Naive thymus-derived CD4-positive, alpha-beta T cell (primary cell): ENCODE results near the gene CCDC61. TPM values are rescaled to one million over a fixed set of nuclear protein-coding genes. Genes with fewer than 3 reads are reported as not detected.

Experiments
- ATAC-seq: fragments of 150-1000 bp; cut with Tn5 transposase; 2 replicates; pipeline ENCODE4 v1.10.0; 2021; ENCODE audit warnings: mild to moderate bottlenecking, moderate library complexity
- CTCF ChIA-PET: fragments of 350-600 bp; sonication (Branson Sonifier 250); formaldehyde crosslinking; loops from one replicate; lab custom pipeline; 2021; ENCODE audit warnings: antibody characterized with exemption; lab: Charles Lee
- POLR2A ChIA-PET: fragments of 350-600 bp; sonication (Branson Sonifier 250); formaldehyde crosslinking; loops from one replicate; lab custom pipeline; 2021; ENCODE audit warnings: antibody characterized with exemption, inconsistent platforms; lab: Charles Lee
- DNase-seq, 9 donors: peaks; one replicate each; pipeline versions ENCODE4 v3.0.0 to v3.0.0-alpha.2; 2020 to 2022; ENCODE audit warnings: mixed read lengths in 1 of 9
- H3K27ac ChIP-seq: one replicate; pipeline ENCODE4 v1.7.0; 2013; ENCODE audit warnings: mild to moderate bottlenecking, low read depth, low read length, moderate library complexity
- H3K27me3 ChIP-seq, 2 donors: one replicate each; pipeline ENCODE4 v1.7.0; 2013; ENCODE audit warnings: low read length in 2 of 2, mild to moderate bottlenecking in 2 of 2, moderate library complexity in 2 of 2; ENCODE audit not compliant: control insufficient read depth in 2 of 2, insufficient read depth in 2 of 2
- H3K36me3 ChIP-seq, 3 experiments: 1 replicate in 2 of 3; 2 replicates in 1 of 3; pipeline ENCODE4 v1.7.0; 2013; ENCODE audit warnings: low read length in 3 of 3, mild to moderate bottlenecking in 3 of 3, moderate library complexity in 1 of 3; ENCODE audit not compliant: insufficient read depth in 3 of 3, control insufficient read depth in 2 of 3
- H3K4me1 ChIP-seq, 2 donors: one replicate each; pipeline ENCODE4 v1.7.0; 2013; ENCODE audit warnings: low read length in 2 of 2, mild to moderate bottlenecking in 2 of 2, moderate library complexity in 1 of 2; ENCODE audit not compliant: control insufficient read depth in 2 of 2, insufficient read depth in 2 of 2
- H3K4me3 ChIP-seq: 2 replicates; pipeline ENCODE4 v1.7.0; 2013; ENCODE audit warnings: mild to moderate bottlenecking, low read length
- H3K9me3 ChIP-seq, 3 experiments: 1 replicate in 2 of 3; 2 replicates in 1 of 3; pipeline ENCODE4 v1.7.0; 2013; ENCODE audit warnings: low read length in 3 of 3; ENCODE audit not compliant: control insufficient read depth in 2 of 3
- H3K27ac Mint-ChIP-seq, 9 donors: one replicate each; pipeline ENCODE4 v1.8.0; 2020 to 2022; ENCODE audit warnings: mixed read lengths in 9 of 9, mild to moderate bottlenecking in 8 of 9, moderate library complexity in 5 of 9, inconsistent platforms in 2 of 9
- H3K27me3 Mint-ChIP-seq, 5 donors: one replicate each; pipeline ENCODE4 v1.8.0; 2021 to 2022; ENCODE audit warnings: mixed read lengths in 5 of 5, mild to moderate bottlenecking in 1 of 5
- H3K36me3 Mint-ChIP-seq, 5 donors: one replicate each; pipeline ENCODE4 v1.8.0; 2020 to 2022; ENCODE audit warnings: mixed read lengths in 5 of 5, mild to moderate bottlenecking in 3 of 5, inconsistent platforms in 1 of 5
- H3K4me1 Mint-ChIP-seq, 7 donors: one replicate each; pipeline ENCODE4 v1.8.0; 2020 to 2022; ENCODE audit warnings: mixed read lengths in 7 of 7, mild to moderate bottlenecking in 3 of 7, inconsistent platforms in 1 of 7
- H3K4me3 Mint-ChIP-seq, 10 donors: one replicate each; pipeline ENCODE4 v1.8.0; 2020 to 2022; ENCODE audit warnings: mild to moderate bottlenecking in 10 of 10, mixed read lengths in 10 of 10, moderate library complexity in 6 of 10, inconsistent platforms in 2 of 10
- H3K9me3 Mint-ChIP-seq, 11 donors: one replicate each; pipeline ENCODE4 v1.8.0; 2020 to 2022; ENCODE audit warnings: mixed read lengths in 11 of 11, mild to moderate bottlenecking in 4 of 11, inconsistent platforms in 1 of 11, moderate library complexity in 1 of 11
- intact Hi-C, 2 donors: fragments of 100-400 bp; cut with micrococcal nuclease; formaldehyde crosslinking; loops; one replicate each; pipeline ENCODE4 v1.15.1; 2023
- polyA plus RNA-seq, 2 donors: library from polyadenylated mRNA; unstranded; fragments of 300-500 nt; fragmentation: Illumina TruSeq; gene quantifications; one replicate each; pipeline ENCODE4 v1.2.3, GENCODE V29; 2021
- total RNA-seq, 6 experiments: library from RNA in 5 of 6; stranded (reverse) in 5 of 6; gene quantifications; 1 replicate in 5 of 6; 2 replicates in 1 of 6; pipeline ENCODE4 v1.2.3 and lab custom pipeline; 2021 to 2026

The CCDC61 gene
- total and polyA plus RNA-seq, 7 experiments from 2014 or later = 10.1 to 35.8 (median 15.6) TPM

GRCh38 chr19:46031781-46032596, 36.7 kb downstream of the CCDC61 start:
- no peak overlapping the region for H3K4me3 Mint-ChIP-seq
- CTCF ChIA-PET = no interaction called here
- no peak for ATAC-seq
- Histone ChIP-seq H3K4me3 (no peak overlapping the region), H3K4me1 (no peaks in the 10 kb centered on the region), H3K27me3 (no peaks in the 10 kb centered on the region), H3K36me3 (no peaks in the 10 kb centered on the region), H3K9me3 (no peaks in the 10 kb centered on the region), H3K27ac (no peak overlapping the region)
- H3K4me1 Mint-ChIP-seq = peaks cover 3 to 7% (median 4%) of the 10 kb centered on the region in 7 donors
- DNase-seq = no peak
- intact Hi-C loops = no loop called here
- H3K27ac Mint-ChIP-seq = no peak overlapping the region
- POLR2A ChIA-PET = no interaction called here
- H3K9me3 Mint-ChIP-seq = peaks cover 0 to 5% (median 1%) of the 10 kb centered on the region in 11 donors
- H3K27me3 Mint-ChIP-seq = peaks cover 8 to 23% (median 17%) of the 10 kb centered on the region in 5 donors
- H3K36me3 Mint-ChIP-seq = peaks cover 0 to 2% (median 0%) of the 10 kb centered on the region in 5 donors

- no peaks in the 10 kb centered on the region for H3K36me3 ChIP-seq
- H3K9me3 ChIP-seq = no peaks in the 10 kb centered on the region
- H3K4me3 Mint-ChIP-seq = no peak overlapping the region
- H3K27me3 ChIP-seq = no peaks in the 10 kb centered on the region
- H3K27ac ChIP-seq = no peak overlapping the region
- H3K36me3 Mint-ChIP-seq = peaks cover 0 to 4% (median 0%) of the 10 kb centered on the region in 5 donors
- H3K9me3 Mint-ChIP-seq = peaks cover 0 to 6% (median 4%) of the 10 kb centered on the region in 11 donors
- no peaks in the 10 kb centered on the region for H3K4me1 ChIP-seq
- DNase-seq (no peak), ATAC-seq (no peak)
- ChIA-PET POLR2A (no interaction called here), CTCF (no interaction called here)
- peaks cover 3 to 6% (median 4%) of the 10 kb centered on the region in 7 donors for H3K4me1 Mint-ChIP-seq
- H3K4me3 ChIP-seq = no peak overlapping the region
- intact Hi-C loops = no loop called here
- H3K27me3 Mint-ChIP-seq = peaks cover 11 to 25% (median 17%) of the 10 kb centered on the region in 5 donors
- H3K27ac Mint-ChIP-seq = no peak overlapping the region
Measured at GRCh38 chr19:46032597-46033025, 37.3 kb downstream of the CCDC61 start.

- H3K4me3 ChIP-seq = no peak overlapping the region
- ChIA-PET POLR2A (no interaction called here), CTCF (no interaction called here)
- H3K27me3 ChIP-seq = no peaks in the 10 kb centered on the region
- no peak for DNase-seq
- Mint-ChIP-seq H3K4me1 (peaks cover 3 to 6% (median 4%) of the 10 kb centered on the region in 7 donors), H3K9me3 (peaks cover 0 to 6% (median 4%) of the 10 kb centered on the region in 11 donors), H3K27ac (no peak overlapping the region), H3K36me3 (peaks cover 0 to 4% (median 0%) of the 10 kb centered on the region in 5 donors), H3K4me3 (no peak overlapping the region), H3K27me3 (peaks cover 11 to 25% (median 17%) of the 10 kb centered on the region in 5 donors)
- H3K4me1 ChIP-seq = no peaks in the 10 kb centered on the region
- intact Hi-C loops = no loop called here
- H3K36me3 ChIP-seq = no peaks in the 10 kb centered on the region
- no peak for ATAC-seq
- H3K27ac ChIP-seq = no peak overlapping the region
- no peaks in the 10 kb centered on the region for H3K9me3 ChIP-seq
Measured at GRCh38 chr19:46033401-46033800, 38.1 kb downstream of the CCDC61 start.

GRCh38 chr19:46035546-46035945, 40.3 kb downstream of the CCDC61 start:
- H3K4me1 ChIP-seq = no peaks in the 10 kb centered on the region
- Mint-ChIP-seq H3K27ac (no peak overlapping the region), H3K27me3 (peaks cover 14 to 27% (median 18%) of the 10 kb centered on the region in 5 donors), H3K9me3 (peaks cover 0 to 7% (median 4%) of the 10 kb centered on the region in 11 donors), H3K4me3 (no peak overlapping the region), H3K4me1 (peaks cover 0 to 3% (median 0%) of the 10 kb centered on the region in 7 donors), H3K36me3 (peaks cover 0 to 7% (median 0%) of the 10 kb centered on the region in 5 donors)
- H3K27ac ChIP-seq = no peak overlapping the region
- intact Hi-C loops = no loop called here
- ChIA-PET CTCF (no interaction called here), POLR2A (no interaction called here)
- no peaks in the 10 kb centered on the region for H3K36me3 ChIP-seq
- H3K9me3 ChIP-seq = no peaks in the 10 kb centered on the region
- DNase-seq (no peak), ATAC-seq (no peak)
- H3K27me3 ChIP-seq = no peaks in the 10 kb centered on the region
- no peak overlapping the region for H3K4me3 ChIP-seq

GRCh38 chr19:46035986-46036743, 40.9 kb downstream of the CCDC61 start:
- no peaks in the 10 kb centered on the region for H3K4me1 ChIP-seq
- peaks cover 0 to 7% (median 4%) of the 10 kb centered on the region in 11 donors for H3K9me3 Mint-ChIP-seq
- H3K4me3 ChIP-seq = no peak overlapping the region
- intact Hi-C loops = no loop called here
- DNase-seq (no peak), ATAC-seq (no peak)
- peaks cover 0 to 7% (median 0%) of the 10 kb centered on the region in 5 donors for H3K36me3 Mint-ChIP-seq
- peaks cover 0 to 3% (median 0%) of the 10 kb centered on the region in 7 donors for H3K4me1 Mint-ChIP-seq
- no peaks in the 10 kb centered on the region for H3K27me3 ChIP-seq
- ChIA-PET POLR2A (no interaction called here), CTCF (no interaction called here)
- no peak overlapping the region for H3K4me3 Mint-ChIP-seq
- H3K27ac Mint-ChIP-seq = no peak overlapping the region
- no peak overlapping the region for H3K27ac ChIP-seq
- no peaks in the 10 kb centered on the region for H3K9me3 ChIP-seq
- H3K27me3 Mint-ChIP-seq = peaks cover 19 to 30% (median 25%) of the 10 kb centered on the region in 5 donors
- H3K36me3 ChIP-seq = no peaks in the 10 kb centered on the region

- Histone ChIP-seq H3K9me3 (no peaks in the 10 kb centered on the region), H3K27me3 (no peaks in the 10 kb centered on the region), H3K4me3 (no peak overlapping the region), H3K36me3 (no peaks in the 10 kb centered on the region), H3K4me1 (no peaks in the 10 kb centered on the region), H3K27ac (no peak overlapping the region)
- POLR2A ChIA-PET = interaction anchor here (0.6 kb wide), 1 partner anchor 518 kb away, joined by 3 read pairs; no protein-coding TSS in a partner anchor
- Mint-ChIP-seq H3K9me3 (peaks cover 0 to 7% (median 4%) of the 10 kb centered on the region in 11 donors), H3K4me3 (no peak overlapping the region), H3K36me3 (peaks cover 0 to 7% (median 0%) of the 10 kb centered on the region in 5 donors), H3K4me1 (peaks cover 0 to 3% (median 0%) of the 10 kb centered on the region in 7 donors), H3K27ac (no peak overlapping the region), H3K27me3 (peaks cover 19 to 30% (median 27%) of the 10 kb centered on the region in 5 donors)
- intact Hi-C loops = no loop called here
- CTCF ChIA-PET = interaction anchor here (0.7 kb wide), 1 partner anchor 8 kb away, joined by 3 read pairs; no protein-coding TSS in a partner anchor
- ATAC-seq (no peak), DNase-seq (no peak)
Measured at GRCh38 chr19:46036744-46037128, 41.5 kb downstream of the CCDC61 start.
